Measurements from ENCODE around the gene PIK3CB. TPM values are rescaled to one million over a fixed set of nuclear protein-coding genes. Genes with fewer than 3 reads are reported as not detected.

Gene PIK3CB
- total RNA-seq, 2 experiments from 2014 or later, result 23.0 to 26.4 TPM

DNA sequence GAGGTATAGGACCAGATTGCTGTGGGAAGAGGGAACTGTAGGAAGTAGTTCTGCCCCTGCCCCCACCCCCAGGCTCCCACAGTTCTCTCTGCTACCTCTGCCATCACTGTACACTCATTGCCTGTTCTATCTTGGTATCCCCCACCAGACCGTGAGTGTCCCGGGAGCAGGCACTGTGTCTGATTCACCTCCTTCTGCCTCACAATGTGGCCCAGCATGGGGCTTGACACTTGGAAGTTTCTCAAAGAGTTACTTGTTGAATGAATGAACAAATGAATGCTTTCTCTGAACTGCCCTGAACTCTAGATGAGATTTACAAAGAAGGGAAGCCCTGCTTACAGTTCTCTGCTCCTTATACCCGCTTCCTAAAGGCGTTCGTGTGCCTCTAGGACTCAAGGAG lies 27.1 kb upstream of the PIK3CB start:
- H3K4me1 ChIP-seq (ENCODE audit: insufficient read depth, low read length), result no peaks in the 10 kb centered on the region
- CTCF ChIA-PET, result interaction anchor here (1.0 kb wide), 1 partner anchor 267 kb away, joined by 3 read pairs; the partner anchor contains the start of gene CEP70
- no peaks in the 10 kb centered on the region for H3K27me3 Mint-ChIP-seq
- H3K27ac ChIP-seq (ENCODE audit: low read depth in 1 of 2, low read length in 2 of 2), result no peak overlapping the region
- H3K9me3 Mint-ChIP-seq, result no peaks in the 10 kb centered on the region
- DNase-seq (peak in 2 of 14 experiments; percentile 15 to 42), ATAC-seq (ENCODE audit: poor library complexity) (no peak)
- no peak overlapping the region for H3K4me3 ChIP-seq (ENCODE audit: low read length)
- no peak overlapping the region for H3K4me3 Mint-ChIP-seq
- H3K36me3 Mint-ChIP-seq (ENCODE audit: low read depth), result no peaks in the 10 kb centered on the region
- no peaks in the 10 kb centered on the region for H3K9me3 ChIP-seq (ENCODE audit: control insufficient read depth in 1 of 2, insufficient read depth in 1 of 2, low read length in 2 of 2)
- no peak overlapping the region for H3K27ac Mint-ChIP-seq
- intact Hi-C loops (cut with DNase I, micrococcal nuclease), result no loop called here
- TF ChIP-seq CTCF (IDR thresholded peaks at IDR 0.05), result no peak
- POLR2A ChIA-PET, result no interaction called here
- no peaks in the 10 kb centered on the region for H3K27me3 ChIP-seq (ENCODE audit: control insufficient read depth in 1 of 2, insufficient read depth in 2 of 2, low read length in 2 of 2)
- H3K4me1 Mint-ChIP-seq (ENCODE audit: low read depth), result no peaks in the 10 kb centered on the region
- H3K36me3 ChIP-seq (ENCODE audit: insufficient read depth, low read length), result no peaks in the 10 kb centered on the region

DNA sequence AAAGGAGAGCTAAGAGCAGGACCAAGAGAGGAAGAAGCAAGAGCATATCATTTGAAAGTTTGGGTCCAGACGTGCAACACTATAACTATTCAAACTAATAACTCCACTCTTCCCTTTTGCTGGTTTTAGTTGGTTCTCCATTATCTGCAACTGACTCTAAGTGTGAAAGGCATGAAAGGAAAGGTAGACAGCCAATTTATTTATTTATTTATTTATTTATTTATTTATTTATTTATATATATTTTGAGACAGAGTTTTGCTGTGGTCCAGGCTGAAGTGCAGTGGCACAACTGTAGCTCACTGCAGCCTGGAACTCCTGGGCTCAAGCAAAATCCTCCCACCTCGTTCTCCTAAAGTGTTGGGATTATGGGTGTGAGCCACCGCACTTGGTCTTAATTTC lies 22.1 kb upstream of the PIK3CB start:
- Mint-ChIP-seq H3K27ac (no peak overlapping the region), H3K9me3 (no peaks in the 10 kb centered on the region), H3K4me3 (no peak overlapping the region), H3K36me3 (ENCODE audit: low read depth) (no peaks in the 10 kb centered on the region), H3K4me1 (ENCODE audit: low read depth) (no peaks in the 10 kb centered on the region), H3K27me3 (no peaks in the 10 kb centered on the region)
- CTCF ChIA-PET, result no interaction called here
- no peak for TF ChIP-seq CTCF (IDR thresholded peaks at IDR 0.05)
- no peaks in the 10 kb centered on the region for H3K4me1 ChIP-seq (ENCODE audit: insufficient read depth, low read length)
- H3K36me3 ChIP-seq (ENCODE audit: insufficient read depth, low read length), result no peaks in the 10 kb centered on the region
- H3K27ac ChIP-seq (ENCODE audit: low read depth in 1 of 2, low read length in 2 of 2), result no peak overlapping the region
- DNase-seq (no peak), ATAC-seq (ENCODE audit: poor library complexity) (no peak)
- intact Hi-C loops (cut with DNase I, micrococcal nuclease), result no loop called here
- no peaks in the 10 kb centered on the region for H3K9me3 ChIP-seq (ENCODE audit: control insufficient read depth in 1 of 2, insufficient read depth in 1 of 2, low read length in 2 of 2)
- H3K27me3 ChIP-seq (ENCODE audit: control insufficient read depth in 1 of 2, insufficient read depth in 2 of 2, low read length in 2 of 2), result no peaks in the 10 kb centered on the region
- H3K4me3 ChIP-seq (ENCODE audit: low read length), result no peak overlapping the region
- POLR2A ChIA-PET, result no interaction called here

DNA sequence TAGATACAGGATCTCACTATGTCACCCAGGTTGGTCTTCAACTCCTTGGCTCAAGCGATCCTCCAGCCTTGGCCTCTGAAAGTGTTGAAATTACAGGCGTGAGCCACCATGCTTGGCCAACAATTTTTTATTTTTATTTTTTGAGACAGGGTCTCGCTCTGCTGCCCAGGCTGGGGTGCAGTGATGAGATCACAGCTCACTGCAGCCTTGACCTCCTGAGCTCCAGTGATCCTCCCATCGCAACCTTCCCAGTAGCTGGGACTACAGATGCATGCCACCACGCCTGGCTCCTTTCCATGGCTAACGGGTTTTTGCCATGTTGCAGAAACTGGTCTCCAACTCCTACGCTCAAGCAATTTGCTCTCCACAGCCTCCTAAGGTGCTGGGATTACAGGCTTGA lies 20.2 kb upstream of the PIK3CB start:
- ChIA-PET POLR2A (no interaction called here), CTCF (no interaction called here)
- Histone ChIP-seq H3K4me1 (ENCODE audit: insufficient read depth, low read length) (no peaks in the 10 kb centered on the region), H3K27me3 (ENCODE audit: control insufficient read depth in 1 of 2, insufficient read depth in 2 of 2, low read length in 2 of 2) (no peaks in the 10 kb centered on the region), H3K4me3 (ENCODE audit: low read length) (no peak overlapping the region), H3K27ac (ENCODE audit: low read depth in 1 of 2, low read length in 2 of 2) (no peak overlapping the region), H3K9me3 (ENCODE audit: control insufficient read depth in 1 of 2, insufficient read depth in 1 of 2, low read length in 2 of 2) (no peaks in the 10 kb centered on the region), H3K36me3 (ENCODE audit: insufficient read depth, low read length) (no peaks in the 10 kb centered on the region)
- TF ChIP-seq CTCF (IDR thresholded peaks at IDR 0.05), result no peak
- Mint-ChIP-seq H3K9me3 (no peaks in the 10 kb centered on the region), H3K4me1 (ENCODE audit: low read depth) (no peaks in the 10 kb centered on the region), H3K27me3 (no peaks in the 10 kb centered on the region), H3K27ac (no peak overlapping the region), H3K4me3 (no peak overlapping the region), H3K36me3 (ENCODE audit: low read depth) (no peaks in the 10 kb centered on the region)
- ATAC-seq (ENCODE audit: poor library complexity) (no peak), DNase-seq (no peak)
- intact Hi-C loops (cut with DNase I, micrococcal nuclease), result no loop called here
